Suprapubic skin (tissue), 4 donors: Measurements from ENCODE around the gene ST6GALNAC4. TPM values are rescaled to one million over a fixed set of nuclear protein-coding genes. Genes with fewer than 3 reads are reported as not detected.

Source experiments
- DNase-seq, 2 donors: peaks; one replicate each; pipeline ENCODE4 v3.0.0-alpha.2; 2019; ENCODE audit warnings: low spot score in 2 of 2
- H3K27ac ChIP-seq: fragments of 200-600 bp; sonication (generic); one replicate; pipeline ENCODE4 v1.5.1; 2019
- H3K27me3 ChIP-seq: fragments of 200-600 bp; sonication (generic); one replicate; pipeline ENCODE4 v1.5.1; 2019
- H3K36me3 ChIP-seq: fragments of 200-600 bp; sonication (generic); one replicate; pipeline ENCODE4 v1.5.1; 2019
- H3K4me1 ChIP-seq: fragments of 200-600 bp; sonication (generic); one replicate; pipeline ENCODE4 v1.5.1; 2019
- H3K4me3 ChIP-seq: fragments of 200-600 bp; sonication (generic); one replicate; pipeline ENCODE4 v1.5.1; 2019; ENCODE audit warnings: mild to moderate bottlenecking
- H3K9me3 ChIP-seq: fragments of 200-600 bp; sonication (generic); one replicate; pipeline ENCODE4 v1.5.1; 2019
- EP300 ChIP-seq: sonication (generic); formaldehyde crosslinking; IDR thresholded peaks from one replicate; pipeline ENCODE4 v1.6.1; 2017; ENCODE audit warnings: antibody characterized with exemption
- POLR2A ChIP-seq, 2 donors: fragments of 450-650 bp; IDR thresholded peaks; one replicate each; pipeline ENCODE4 v1.6.1; 2017; ENCODE audit warnings: antibody characterized with exemption in 2 of 2, mild to moderate bottlenecking in 2 of 2, moderate library complexity in 2 of 2
- POLR2AphosphoS5 ChIP-seq, 3 donors: sonication (generic); formaldehyde crosslinking; IDR thresholded peaks; one replicate each; pipeline ENCODE4 v1.6.1; 2017; ENCODE audit warnings: antibody characterized with exemption in 3 of 3
- WGBS: methylation state at CpG from one replicate; pipeline ENCODE4 v1.1.5; 2018; 5-methylcytosine and 5-hydroxymethylcytosine counted together
- total RNA-seq, 4 donors: library from RNA; depleted of rRNA; stranded (reverse); fragments of >200 nt; gene quantifications; one replicate each; pipeline ENCODE4 v1.1.0, GENCODE V29; 2016
- TF ChIP-seq, protein P1 (sequence below), 2 donors: fragments of 200-600 bp in 1 of 2; fragments of 450-650 bp in 1 of 2; sonication (generic) in 1 of 2; IDR thresholded peaks; one replicate each; pipeline ENCODE4 v1.5.1; 2016 to 2019; ENCODE audit warnings: antibody characterized with exemption in 2 of 2, mild to moderate bottlenecking in 1 of 2, moderate library complexity in 1 of 2

The ST6GALNAC4 gene
- total RNA-seq, 4 donors from 2014 or later = 14.6 to 25.2 (median 20.2) TPM

DNA sequence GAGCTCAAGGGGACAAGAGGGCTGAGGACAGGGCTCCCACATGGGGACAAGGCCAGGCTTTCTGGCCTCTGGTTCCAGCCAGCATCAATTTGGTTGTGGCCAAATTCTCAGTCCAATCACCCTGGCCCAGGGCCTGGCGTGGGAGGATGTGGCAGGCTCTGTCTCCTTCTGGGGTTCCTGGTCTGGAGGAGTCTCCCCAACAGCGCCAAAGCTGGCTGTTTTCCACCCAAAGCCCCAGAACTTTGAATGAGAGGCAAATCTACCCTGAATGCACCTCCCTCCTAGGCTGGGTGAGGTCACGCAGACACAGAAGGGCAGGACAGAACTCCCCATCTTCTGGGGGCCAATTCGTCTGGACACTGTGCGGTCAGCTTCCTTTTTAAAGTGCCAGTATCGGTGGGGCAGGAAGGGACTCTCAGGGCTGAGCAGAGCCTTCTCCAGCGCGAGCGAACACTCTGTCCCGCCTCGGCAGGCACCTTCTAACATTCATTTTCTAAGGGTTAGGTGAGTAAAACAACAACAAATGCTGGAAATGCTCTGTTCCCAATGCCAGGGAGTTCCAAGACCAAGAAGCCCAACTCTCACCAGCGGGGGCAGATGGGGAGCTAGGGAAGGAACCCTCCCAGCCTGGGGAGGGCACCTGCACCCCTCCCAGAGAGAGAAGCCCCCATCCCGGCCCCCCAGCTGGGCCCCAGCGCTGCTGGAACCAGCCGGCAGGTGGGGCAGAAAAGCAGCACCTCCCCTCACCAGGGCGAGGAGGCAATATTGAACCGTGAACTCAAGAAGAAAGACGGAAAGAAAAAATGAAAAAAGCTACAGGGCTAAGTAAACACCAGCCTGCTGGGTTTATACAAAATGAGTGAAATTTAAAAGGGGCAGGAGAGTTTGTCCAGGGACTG lies 24.5 kb upstream of the ST6GALNAC4 start:
- WGBS = 79% methylated on average over 16 of the region's 18 CpGs
- H3K9me3 ChIP-seq = no peaks in the 10 kb centered on the region
- H3K27me3 ChIP-seq = no peaks in the 10 kb centered on the region
- H3K27ac ChIP-seq = no peak overlapping the region
- no peak for DNase-seq
- H3K36me3 ChIP-seq = peaks cover 48% of the 10 kb centered on the region
- peaks cover 37% of the 10 kb centered on the region for H3K4me1 ChIP-seq
- TF ChIP-seq POLR2AphosphoS5 (IDR thresholded peaks at IDR 0.05) = no peak
- TF ChIP-seq EP300 = no peak
- TF ChIP-seq POLR2A (IDR thresholded peaks at IDR 0.05) = no peak
- TF ChIP-seq, protein P1, sequence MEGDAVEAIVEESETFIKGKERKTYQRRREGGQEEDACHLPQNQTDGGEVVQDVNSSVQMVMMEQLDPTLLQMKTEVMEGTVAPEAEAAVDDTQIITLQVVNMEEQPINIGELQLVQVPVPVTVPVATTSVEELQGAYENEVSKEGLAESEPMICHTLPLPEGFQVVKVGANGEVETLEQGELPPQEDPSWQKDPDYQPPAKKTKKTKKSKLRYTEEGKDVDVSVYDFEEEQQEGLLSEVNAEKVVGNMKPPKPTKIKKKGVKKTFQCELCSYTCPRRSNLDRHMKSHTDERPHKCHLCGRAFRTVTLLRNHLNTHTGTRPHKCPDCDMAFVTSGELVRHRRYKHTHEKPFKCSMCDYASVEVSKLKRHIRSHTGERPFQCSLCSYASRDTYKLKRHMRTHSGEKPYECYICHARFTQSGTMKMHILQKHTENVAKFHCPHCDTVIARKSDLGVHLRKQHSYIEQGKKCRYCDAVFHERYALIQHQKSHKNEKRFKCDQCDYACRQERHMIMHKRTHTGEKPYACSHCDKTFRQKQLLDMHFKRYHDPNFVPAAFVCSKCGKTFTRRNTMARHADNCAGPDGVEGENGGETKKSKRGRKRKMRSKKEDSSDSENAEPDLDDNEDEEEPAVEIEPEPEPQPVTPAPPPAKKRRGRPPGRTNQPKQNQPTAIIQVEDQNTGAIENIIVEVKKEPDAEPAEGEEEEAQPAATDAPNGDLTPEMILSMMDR (IDR thresholded peaks at IDR 0.05) = no peak
- no peak overlapping the region for H3K4me3 ChIP-seq

DNA sequence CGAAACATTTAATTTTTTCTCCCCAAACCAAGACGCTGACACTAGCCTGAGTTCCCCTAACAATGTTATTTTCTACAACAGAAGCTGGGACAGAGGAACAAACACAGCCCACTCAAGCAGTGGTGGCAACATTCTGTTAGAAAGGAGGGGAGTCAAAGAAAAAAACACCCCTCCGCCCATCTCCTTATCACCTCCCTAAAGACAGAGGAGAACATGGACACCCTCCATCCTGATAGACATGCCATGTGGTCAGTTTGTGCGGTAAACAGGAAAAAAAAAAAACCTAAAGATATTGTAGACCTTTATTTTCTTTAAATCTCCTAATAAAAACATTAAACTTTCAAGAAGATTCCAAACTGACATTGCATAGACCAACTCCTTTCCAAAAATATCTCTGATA lies 23.8 kb upstream of the ST6GALNAC4 start:
- H3K4me3 ChIP-seq = no peak overlapping the region
- H3K27me3 ChIP-seq = no peaks in the 10 kb centered on the region
- 88% methylated on average over 4 of the region's 4 CpGs for WGBS
- H3K4me1 ChIP-seq = peaks cover 44% of the 10 kb centered on the region
- TF ChIP-seq POLR2AphosphoS5 (IDR thresholded peaks at IDR 0.05) = no peak
- no peak for TF ChIP-seq POLR2A (IDR thresholded peaks at IDR 0.05)
- TF ChIP-seq, protein P1 (IDR thresholded peaks at IDR 0.05) = no peak
- no peak for TF ChIP-seq EP300
- no peak for DNase-seq
- H3K27ac ChIP-seq = no peak overlapping the region
- no peaks in the 10 kb centered on the region for H3K9me3 ChIP-seq
- peaks cover 41% of the 10 kb centered on the region for H3K36me3 ChIP-seq

DNA sequence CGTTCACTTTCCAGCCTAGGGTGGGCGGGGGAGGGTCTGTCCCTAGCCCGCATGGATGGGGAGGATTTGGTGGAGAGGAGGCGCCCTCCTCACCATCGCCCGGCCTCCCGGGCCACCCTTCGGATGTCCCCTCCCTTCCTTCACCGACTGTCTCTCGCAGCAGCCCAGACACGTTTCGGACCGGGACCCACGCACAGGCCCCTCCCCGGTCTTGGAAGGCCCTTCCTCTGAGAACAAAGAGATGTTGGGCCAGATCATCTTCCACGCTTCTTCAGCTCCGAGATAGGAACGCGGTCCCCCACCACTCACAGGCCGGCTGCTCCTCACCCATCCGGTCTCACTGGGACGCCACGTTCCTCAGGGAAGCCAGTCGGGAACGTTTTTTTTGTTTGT lies 21.5 kb upstream of the ST6GALNAC4 start:
- Histone ChIP-seq H3K27me3 (no peaks in the 10 kb centered on the region), H3K4me1 (peaks cover 46% of the 10 kb centered on the region), H3K4me3 (peak overlapping the region; percentile 81), H3K27ac (peak overlapping the region; percentile 55), H3K9me3 (no peaks in the 10 kb centered on the region), H3K36me3 (peaks cover 29% of the 10 kb centered on the region)
- TF ChIP-seq EP300 (no peak), POLR2A (IDR thresholded peaks at IDR 0.05) (no peak), POLR2AphosphoS5 (IDR thresholded peaks at IDR 0.05) (no peak)
- TF ChIP-seq, protein P1 (IDR thresholded peaks at IDR 0.05) = no peak
- WGBS = 29% methylated on average over 21 of the region's 25 CpGs
- DNase-seq = no peak

DNA sequence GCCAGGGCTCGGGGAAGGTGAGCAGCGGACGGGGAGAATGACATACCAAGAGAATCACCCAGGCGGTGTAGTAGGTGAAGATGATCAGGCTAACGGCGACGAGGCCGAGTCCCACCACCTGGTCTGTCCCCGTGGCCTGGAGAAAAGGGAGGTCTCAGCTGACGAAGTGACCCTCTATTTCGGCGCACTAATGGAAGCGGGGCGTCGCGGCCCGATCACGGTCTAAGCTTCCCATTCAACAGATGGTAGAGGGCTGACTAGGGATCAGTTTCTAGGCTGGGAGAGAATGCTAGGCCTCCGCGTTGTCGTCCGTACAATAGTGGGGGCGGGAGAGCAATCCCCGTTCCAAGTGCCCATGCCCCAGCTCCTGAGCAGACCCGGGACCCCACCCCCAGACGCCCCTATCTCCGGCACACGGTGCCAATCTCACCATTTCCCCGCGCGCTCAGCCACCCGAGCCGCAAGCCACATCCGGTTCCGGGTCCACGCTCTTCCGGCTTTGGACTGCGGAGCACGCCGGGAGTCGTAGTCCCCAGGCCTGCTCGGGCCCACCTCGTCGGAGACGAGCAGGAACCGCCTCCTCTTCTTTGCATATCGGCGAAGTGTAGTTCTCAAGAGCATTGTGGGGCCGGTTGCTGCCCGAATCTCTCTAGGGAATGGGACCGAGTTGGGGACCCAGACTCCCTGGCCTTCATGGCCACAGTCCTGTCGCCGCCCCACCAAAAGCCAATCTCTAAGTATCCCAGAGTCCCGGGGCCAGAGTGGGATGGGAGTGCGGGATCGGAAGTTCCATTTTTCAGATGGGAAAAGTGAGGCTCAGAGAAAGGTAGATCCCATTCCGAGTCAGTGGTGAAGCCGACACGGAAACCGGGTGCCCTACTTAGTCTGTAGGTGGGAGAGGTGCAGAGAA lies 20.8 kb upstream of the ST6GALNAC4 start, which contains the start of gene DPM2:
Gene DPM2, minus strand, starts transcription at position 467 of the 910 bp plus-strand sequence. Its CDS starts 34 bp downstream, at position 433.
- no peak for DNase-seq
- Histone ChIP-seq H3K4me1 (peaks cover 41% of the 10 kb centered on the region), H3K9me3 (no peaks in the 10 kb centered on the region), H3K4me3 (peak within 1 kb of the TSS; percentile 81), H3K27me3 (no peaks in the 10 kb centered on the region), H3K36me3 (peaks cover 23% of the 10 kb centered on the region), H3K27ac (peak within 1 kb of the TSS; percentile 55)
- 9% methylated on average over 33 of the region's 60 CpGs for WGBS
- TF ChIP-seq POLR2A (IDR thresholded peaks at IDR 0.05) (peak in 1 of 2 donors; percentile 34), POLR2AphosphoS5 (IDR thresholded peaks at IDR 0.05) (peak in 1 of 3 donors; percentile 84), EP300 (no peak)
- TF ChIP-seq, protein P1 (IDR thresholded peaks at IDR 0.05) = no peak

DNA sequence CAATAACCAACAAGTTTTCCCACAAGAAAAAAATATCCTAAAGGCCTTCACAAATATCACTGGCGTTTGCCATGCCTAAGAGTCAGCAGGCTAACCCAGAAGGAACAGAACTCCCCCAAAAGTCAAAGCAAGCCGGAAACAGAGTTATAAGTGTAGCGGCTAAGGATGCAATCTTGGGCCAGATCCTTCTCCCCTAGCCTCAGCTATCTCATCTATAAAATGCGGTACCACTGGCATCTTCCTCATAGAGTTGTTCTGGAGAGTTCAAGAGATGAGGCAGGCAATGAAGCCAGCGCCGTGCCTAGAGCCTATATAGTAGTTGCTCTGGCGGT lies 20.2 kb upstream of the ST6GALNAC4 start:
- Histone ChIP-seq H3K36me3 (peaks cover 16% of the 10 kb centered on the region), H3K4me3 (peak overlapping the region; percentile 81), H3K27me3 (no peaks in the 10 kb centered on the region), H3K27ac (no peak overlapping the region), H3K4me1 (peaks cover 35% of the 10 kb centered on the region), H3K9me3 (no peaks in the 10 kb centered on the region)
- WGBS = 4% methylated on average over 7 of the region's 7 CpGs
- no peak for DNase-seq
- no peak for TF ChIP-seq EP300
- no peak for TF ChIP-seq POLR2AphosphoS5 (IDR thresholded peaks at IDR 0.05)
- TF ChIP-seq, protein P1 (IDR thresholded peaks at IDR 0.05) = no peak
- no peak for TF ChIP-seq POLR2A (IDR thresholded peaks at IDR 0.05)
